Measurements from ENCODE around the gene COMTD1.
"Not testable (repeated sequence)": the region's sequence is repeated elsewhere in the genome, so short reads cannot be mapped to it uniquely, and the experiment has no call there.

Gene COMTD1

GRCh38 chr10:75212343-75212742 is 23.4 kb downstream of the COMTD1 start:
- no peak for DNase-seq

DNA sequence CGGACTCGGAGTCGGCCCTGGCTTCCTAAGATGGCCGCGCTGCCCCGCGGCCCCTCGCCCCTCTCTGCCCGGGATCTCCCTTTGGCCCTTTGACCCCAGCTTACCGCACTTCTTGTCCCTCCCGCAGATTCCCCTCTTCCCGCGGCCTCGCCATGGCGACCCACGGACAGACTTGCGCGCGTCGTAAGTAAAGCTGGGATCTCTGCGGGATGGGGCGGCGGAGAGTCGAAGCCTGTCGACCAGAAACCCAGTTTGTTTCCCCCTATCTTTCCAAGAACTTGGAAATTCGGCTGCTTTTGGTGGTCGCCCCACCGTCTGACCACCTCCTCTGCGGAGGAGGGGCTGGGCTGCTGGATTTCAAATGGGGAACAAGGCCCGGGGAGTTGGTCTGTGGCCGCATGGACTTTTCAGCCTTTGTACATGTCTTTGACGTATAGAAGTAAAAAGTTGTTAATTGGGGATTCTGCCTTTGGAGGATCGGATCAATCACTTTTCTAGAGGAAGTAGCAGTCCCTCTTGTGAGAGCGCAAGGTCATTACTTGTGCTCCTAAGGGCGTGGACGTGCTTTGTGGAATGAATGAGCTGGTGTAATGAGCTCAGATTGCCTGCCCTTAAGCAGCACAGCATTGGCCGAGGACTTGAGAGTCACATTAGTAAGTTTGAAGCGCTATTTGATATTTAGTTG is 24.6 kb downstream of the COMTD1 start:
- no peak for DNase-seq

DNA sequence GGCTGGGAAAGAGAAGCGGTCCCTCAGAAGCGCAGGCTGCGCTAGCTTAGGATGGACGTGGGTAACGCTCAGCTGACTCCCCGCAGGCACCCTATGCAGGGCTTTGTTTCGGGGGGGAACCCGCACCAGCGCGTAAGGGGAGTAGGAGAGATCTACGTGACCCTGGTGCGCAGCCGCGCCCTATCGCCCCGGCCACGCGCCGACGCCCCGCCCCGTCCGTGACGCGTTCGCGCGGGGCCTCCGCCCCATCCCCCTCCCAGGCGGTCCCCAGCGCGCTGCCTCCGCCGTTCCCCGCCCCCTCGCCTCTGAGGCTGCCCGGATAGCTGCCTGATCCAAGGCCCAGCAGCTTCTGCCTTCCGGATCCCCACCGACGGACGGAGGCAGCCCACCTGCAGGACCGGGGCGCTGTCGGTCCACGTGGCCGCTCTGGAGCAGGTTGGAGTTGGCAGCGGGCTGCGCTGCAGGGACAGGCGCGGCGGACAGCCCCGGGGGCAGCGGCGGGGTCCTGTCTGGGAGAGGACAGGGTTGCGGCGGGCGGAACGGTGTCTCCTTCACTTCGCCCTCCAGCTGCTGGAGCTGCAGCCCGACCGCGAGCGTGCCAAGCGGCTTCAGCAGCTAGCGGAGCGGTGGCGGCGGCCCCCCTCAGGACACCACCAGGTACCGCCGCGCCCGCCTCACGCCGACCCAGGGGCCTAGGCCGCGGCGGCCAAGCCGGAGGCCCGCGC is 25.3 kb downstream of the COMTD1 start, which contains the start of gene VDAC2:
TSS of gene VDAC2 (plus strand) at position 515 of the 725 bp plus-strand sequence. CDS start 363 bp downstream, outside the sequence.
- DNase-seq, result peak; percentile 84

- DNase-seq, result peak; percentile 38
Observed at GRCh38 chr10:75209921-75210281, 25.9 kb downstream of the COMTD1 start.

GRCh38 chr10:75209086-75209920 is 26.5 kb downstream of the COMTD1 start:
- DNase-seq, result no peak

DNA sequence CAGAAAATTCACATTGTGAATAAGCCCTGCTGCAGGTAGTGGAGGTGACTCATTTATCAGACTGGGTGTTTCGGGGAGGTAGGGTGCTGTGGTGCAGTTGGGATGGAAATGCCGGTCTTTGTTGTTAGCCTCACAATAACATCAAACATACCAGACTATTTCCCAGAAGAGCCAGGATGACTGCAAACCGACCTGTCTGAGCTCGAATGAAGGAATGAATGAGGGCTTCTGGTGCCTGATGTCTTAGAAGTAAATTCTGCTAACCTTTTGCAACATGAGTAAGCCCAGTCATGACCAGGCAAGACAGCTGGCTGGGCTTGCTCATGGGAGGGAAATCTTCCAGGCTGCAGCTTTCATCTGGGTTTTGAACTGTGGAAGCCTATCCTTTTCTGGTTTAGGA is 27.6 kb downstream of the COMTD1 start:
- DNase-seq, result no peak

DNA sequence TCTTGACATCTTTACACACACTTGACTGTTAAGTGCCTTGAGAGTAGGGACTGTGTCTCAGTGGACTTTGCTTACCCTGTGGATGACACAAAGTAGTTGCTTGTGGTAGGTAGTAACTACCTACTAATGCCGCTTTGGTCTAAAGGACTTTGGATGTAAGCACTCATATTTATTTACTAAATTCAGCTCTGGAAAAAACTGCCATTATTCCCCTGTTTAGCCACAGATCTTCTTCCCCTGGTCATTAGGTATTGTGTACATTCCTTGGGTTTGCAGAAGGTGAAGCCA is 28.0 kb downstream of the COMTD1 start:
- DNase-seq, result no peak

GRCh38 chr10:75207079-75207856 is 28.5 kb downstream of the COMTD1 start:
- DNase-seq, result no peak

DNA sequence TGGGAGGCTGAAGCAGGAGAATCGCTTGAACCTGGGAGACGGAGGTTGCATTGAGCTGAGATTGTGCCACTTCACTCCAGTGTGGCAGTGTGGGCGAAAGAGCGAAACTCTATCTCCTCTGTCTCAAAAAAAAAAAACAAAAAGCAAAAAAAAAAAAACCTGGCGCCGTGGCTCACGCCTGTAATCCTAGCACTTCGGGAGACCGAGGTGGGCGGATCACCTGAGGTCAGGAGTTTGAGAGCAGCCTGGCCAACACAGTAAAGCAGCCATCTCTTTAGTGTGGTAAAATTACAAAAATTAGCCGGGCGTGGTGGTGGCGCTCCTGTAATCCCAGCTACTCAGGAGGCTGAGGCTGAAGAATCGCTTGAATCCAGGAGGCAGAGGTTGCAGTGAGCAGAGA is 29.1 kb downstream of the COMTD1 start:
- DNase-seq, result not testable (repeated sequence)

DNA sequence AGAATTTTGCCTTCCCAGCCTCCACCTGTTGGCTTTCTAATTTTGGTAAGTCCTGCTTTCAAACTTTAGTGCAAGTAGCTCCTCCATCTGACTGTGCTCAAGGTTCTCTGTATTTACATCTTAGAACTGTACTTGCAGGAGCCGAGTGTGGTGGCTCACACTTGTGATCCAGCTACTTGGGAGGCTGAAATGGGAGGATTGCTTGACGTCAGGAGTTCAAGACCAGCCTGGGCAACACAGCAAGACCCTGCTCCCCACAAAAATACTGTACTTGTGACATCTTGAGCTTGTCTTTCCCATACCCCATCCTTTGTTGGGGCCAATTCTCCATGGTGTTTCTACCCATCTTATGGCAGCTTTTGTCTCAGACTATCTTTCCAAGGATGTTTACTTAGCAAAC is 29.8 kb downstream of the COMTD1 start:
- DNase-seq, result no peak

GRCh38 chr10:75203724-75204123 is 32.0 kb downstream of the COMTD1 start:
- DNase-seq, result no peak

DNA sequence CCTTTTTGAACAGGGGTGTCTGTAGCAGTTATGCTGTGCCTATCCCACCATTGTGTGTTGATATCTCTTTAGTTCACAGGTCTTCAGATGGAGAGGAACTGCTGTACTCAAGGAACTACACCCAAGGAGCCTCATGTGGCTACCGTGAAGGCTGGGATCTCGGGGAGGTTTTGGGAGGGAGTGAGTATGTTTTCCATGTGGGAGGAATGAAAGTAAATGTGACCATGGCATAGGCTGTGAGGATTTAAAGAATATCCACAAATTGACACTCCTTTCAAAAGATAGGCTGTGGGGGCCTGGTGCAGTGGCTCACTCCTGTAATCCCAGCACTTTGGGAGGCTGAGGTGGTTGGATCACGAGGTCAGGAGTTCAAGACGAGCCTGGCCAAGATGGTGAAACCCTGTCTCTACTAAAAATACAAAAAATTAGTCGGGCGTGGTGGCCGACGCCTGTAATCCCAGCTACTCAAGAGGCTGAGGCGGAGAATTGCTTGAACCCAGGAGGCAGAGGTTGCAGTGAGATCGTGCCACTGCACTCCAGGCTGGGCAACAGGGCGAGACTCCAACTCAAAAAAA is 32.6 kb downstream of the COMTD1 start:
- not testable (repeated sequence) for DNase-seq

GRCh38 chr10:75202321-75203045 is 33.3 kb downstream of the COMTD1 start:
- DNase-seq, result no peak

DNA sequence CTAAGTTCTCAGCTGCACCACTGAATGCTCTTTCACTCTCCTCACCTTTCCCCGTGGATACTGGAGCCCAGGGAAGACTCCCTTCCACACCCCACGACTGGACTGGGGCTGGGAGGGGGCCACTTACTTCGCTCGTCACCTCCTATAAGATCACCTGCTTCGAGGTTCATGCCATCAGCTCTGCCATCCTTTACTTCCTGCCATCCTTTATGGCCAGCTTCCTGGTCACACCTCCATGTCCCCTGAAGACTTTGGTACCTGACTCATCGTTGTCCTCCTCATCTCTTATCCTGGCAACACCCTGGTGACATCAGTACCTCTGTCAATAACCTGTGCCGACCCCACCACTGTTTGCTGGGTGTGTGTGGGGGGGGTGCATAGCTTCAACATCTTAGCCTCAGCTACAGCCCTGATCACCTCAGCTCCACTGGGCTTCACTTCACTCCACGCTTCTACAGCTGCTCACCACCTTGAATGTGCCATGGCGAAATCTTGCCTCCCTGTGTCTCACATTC is 33.9 kb downstream of the COMTD1 start:
- no peak for DNase-seq

DNA sequence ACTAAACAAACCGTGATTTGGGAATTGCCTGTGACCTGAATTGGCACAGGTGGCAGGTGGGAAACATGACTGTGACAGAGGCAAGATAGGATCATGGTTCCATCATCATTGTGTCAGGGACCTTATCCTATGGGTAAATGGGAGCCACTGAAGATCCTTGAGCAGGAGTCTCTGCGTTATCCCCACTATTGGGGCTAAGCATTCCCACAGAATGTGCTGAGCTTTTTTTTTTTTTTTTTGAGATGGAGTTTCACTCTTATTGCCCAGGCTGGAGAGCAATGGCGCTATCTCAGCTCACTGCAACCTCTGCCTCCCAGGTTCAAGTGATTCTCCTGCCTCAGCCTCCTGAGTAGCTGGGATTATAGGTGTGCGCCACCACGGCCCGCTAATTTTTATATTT is 35.8 kb downstream of the COMTD1 start:
- DNase-seq, result not testable (repeated sequence)

DNA sequence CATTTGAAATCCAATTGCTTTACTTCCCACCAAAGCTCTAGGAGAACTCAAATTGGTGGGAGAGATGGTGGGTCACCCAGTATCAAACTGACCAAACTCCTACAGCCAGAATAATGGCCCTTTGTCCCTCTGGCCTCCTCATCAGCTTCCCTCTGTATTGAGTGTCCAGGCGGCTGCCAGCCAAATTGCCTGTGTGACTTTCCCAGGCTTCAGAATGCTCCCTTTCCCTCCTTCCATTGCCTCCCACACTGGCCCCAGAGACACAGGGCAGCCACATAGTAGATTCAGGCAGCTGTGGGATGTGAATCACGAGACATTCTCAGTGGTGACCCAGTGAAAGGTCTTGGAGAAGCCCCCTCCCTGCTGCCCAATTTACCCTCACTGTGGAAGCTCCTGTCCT is 37.9 kb downstream of the COMTD1 start:
- DNase-seq, result no peak

- no peak for DNase-seq
Observed at GRCh38 chr10:75197066-75197465, 38.7 kb downstream of the COMTD1 start.

- no peak for DNase-seq
Observed at GRCh38 chr10:75195035-75195763, 40.6 kb downstream of the COMTD1 start.

GRCh38 chr10:75194625-75195024 is 41.1 kb downstream of the COMTD1 start:
- not testable (repeated sequence) for DNase-seq

- no peak for DNase-seq
Observed at GRCh38 chr10:75191821-75192568, 43.8 kb downstream of the COMTD1 start.

Measured in NCI-H2171 (cell line).